ENCODE data around the gene C1QTNF7.

GRCh38 chr4:15434091-15434490 is 6.3 kb downstream of the C1QTNF7 start:
- TF ChIP-seq, protein P1, sequence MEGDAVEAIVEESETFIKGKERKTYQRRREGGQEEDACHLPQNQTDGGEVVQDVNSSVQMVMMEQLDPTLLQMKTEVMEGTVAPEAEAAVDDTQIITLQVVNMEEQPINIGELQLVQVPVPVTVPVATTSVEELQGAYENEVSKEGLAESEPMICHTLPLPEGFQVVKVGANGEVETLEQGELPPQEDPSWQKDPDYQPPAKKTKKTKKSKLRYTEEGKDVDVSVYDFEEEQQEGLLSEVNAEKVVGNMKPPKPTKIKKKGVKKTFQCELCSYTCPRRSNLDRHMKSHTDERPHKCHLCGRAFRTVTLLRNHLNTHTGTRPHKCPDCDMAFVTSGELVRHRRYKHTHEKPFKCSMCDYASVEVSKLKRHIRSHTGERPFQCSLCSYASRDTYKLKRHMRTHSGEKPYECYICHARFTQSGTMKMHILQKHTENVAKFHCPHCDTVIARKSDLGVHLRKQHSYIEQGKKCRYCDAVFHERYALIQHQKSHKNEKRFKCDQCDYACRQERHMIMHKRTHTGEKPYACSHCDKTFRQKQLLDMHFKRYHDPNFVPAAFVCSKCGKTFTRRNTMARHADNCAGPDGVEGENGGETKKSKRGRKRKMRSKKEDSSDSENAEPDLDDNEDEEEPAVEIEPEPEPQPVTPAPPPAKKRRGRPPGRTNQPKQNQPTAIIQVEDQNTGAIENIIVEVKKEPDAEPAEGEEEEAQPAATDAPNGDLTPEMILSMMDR (IDR thresholded peaks at IDR 0.05): no peak
- no peak for TF ChIP-seq POLR2A (IDR thresholded peaks at IDR 0.05)
- TF ChIP-seq POLR2AphosphoS5 (IDR thresholded peaks at IDR 0.05; ENCODE audit: insufficient read depth in 1 of 2, low read depth in 1 of 2): peak in 1 of 2 donors; percentile 52

Data from vagina (tissue), 2 donors.